ENCODE results near the gene LRP5. TPM values are rescaled to one million over a fixed set of nuclear protein-coding genes. Genes with fewer than 3 reads are reported as not detected.

LRP5 gene
- total RNA-seq, 2 experiments from 2014 or later, result 11.7 to 13.6 TPM

DNA sequence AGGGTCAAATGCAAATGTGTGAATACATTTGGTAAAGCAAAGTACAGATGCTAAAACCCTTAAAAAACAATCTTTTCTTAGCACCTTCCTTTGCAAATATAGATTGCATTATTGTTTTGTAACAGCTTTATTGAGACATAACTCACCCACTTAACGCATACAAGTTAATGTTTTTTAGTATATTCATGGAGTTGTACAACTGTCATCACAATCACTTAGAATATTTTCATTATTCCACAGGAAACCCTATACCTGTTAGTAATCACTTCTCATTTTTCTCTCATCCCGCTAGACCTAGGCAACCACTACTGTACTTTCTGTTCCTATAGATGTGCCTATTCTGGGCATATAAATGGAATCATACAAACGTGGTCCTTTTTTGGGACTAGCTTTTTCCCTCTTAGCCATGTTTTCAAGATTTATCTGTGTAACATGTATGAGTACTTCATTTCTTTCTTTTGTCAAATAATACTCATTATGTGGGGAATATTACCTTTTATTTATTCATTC lies 182.9 kb downstream of the LRP5 start:
- H3K4me1 Mint-ChIP-seq, result peaks cover 74% of the 10 kb centered on the region
- H3K27me3 Mint-ChIP-seq, result no peaks in the 10 kb centered on the region
- H3K9me3 Mint-ChIP-seq (ENCODE audit: low read depth), result no peaks in the 10 kb centered on the region
- no peak overlapping the region for H3K4me3 Mint-ChIP-seq
- no peak for DNase-seq
- ATAC-seq, result no peak
- no peak overlapping the region for H3K27ac Mint-ChIP-seq
- no peaks in the 10 kb centered on the region for H3K36me3 Mint-ChIP-seq (ENCODE audit: low read depth)
- CTCF ChIA-PET, result no interaction called here
- intact Hi-C loops (cut with DNase I, micrococcal nuclease), result no loop called here
- POLR2A ChIA-PET, result interaction anchor here (0.6 kb wide), 1 partner anchor 30 kb away, joined by 4 read pairs; no protein-coding TSS in a partner anchor

DNA sequence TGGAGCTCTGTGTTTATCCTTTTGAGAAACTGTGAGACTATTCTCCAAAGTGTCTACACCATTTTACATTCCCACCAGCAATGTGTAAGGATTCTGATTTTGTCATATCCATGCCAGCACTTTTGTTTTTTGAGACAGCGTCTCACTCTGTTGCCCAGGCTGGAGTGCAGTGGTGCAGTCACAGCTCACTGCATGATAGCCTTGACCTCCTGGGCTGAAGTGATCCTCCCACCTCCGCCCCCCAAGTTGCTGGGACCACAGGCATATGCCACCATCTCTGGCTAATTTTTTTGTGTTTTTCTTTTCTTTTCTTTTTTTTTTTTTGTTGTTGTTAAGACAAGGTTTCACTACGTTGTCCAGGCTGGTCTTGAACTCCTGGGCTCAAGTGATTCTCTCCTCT lies 183.5 kb downstream of the LRP5 start:
- no peaks in the 10 kb centered on the region for H3K9me3 Mint-ChIP-seq (ENCODE audit: low read depth)
- H3K4me3 Mint-ChIP-seq, result no peak overlapping the region
- ATAC-seq, result no peak
- peaks cover 74% of the 10 kb centered on the region for H3K4me1 Mint-ChIP-seq
- H3K27ac Mint-ChIP-seq, result no peak overlapping the region
- POLR2A ChIA-PET, result no interaction called here
- intact Hi-C loops (cut with DNase I, micrococcal nuclease), result no loop called here
- DNase-seq, result no peak
- H3K27me3 Mint-ChIP-seq, result no peaks in the 10 kb centered on the region
- H3K36me3 Mint-ChIP-seq (ENCODE audit: low read depth), result peaks cover 3% of the 10 kb centered on the region
- CTCF ChIA-PET, result no interaction called here

DNA sequence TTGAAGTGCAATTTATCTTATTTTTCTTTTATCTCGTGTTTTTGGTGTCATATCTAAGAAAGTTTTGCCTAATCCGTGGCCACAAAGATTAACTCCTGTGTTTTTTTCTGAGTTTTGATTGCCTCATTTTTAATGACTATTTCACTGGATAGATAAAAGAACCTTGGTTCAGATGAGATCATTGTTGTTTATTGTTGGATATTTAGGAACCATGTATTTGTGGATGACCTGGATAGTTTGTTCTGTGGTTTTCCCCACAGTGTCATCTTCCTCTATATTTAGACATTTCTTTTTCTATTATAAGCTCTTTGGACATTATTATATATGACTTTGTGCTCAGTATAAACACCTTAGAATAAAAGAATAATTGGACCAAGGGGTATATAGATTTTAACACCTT lies 185.4 kb downstream of the LRP5 start:
- H3K4me1 Mint-ChIP-seq, result peaks cover 76% of the 10 kb centered on the region
- H3K27me3 Mint-ChIP-seq, result no peaks in the 10 kb centered on the region
- DNase-seq (no peak), ATAC-seq (no peak)
- CTCF ChIA-PET, result interaction anchor here (0.9 to 1.5 kb wide), 2 partner anchors 28 to 30 kb away, joined by 3 to 5 read pairs; no protein-coding TSS in a partner anchor
- H3K36me3 Mint-ChIP-seq (ENCODE audit: low read depth), result peaks cover 9% of the 10 kb centered on the region
- POLR2A ChIA-PET, result no interaction called here
- H3K4me3 Mint-ChIP-seq, result no peak overlapping the region
- intact Hi-C loops (cut with DNase I, micrococcal nuclease), result no loop called here
- H3K9me3 Mint-ChIP-seq (ENCODE audit: low read depth), result no peaks in the 10 kb centered on the region
- no peak overlapping the region for H3K27ac Mint-ChIP-seq

DNA sequence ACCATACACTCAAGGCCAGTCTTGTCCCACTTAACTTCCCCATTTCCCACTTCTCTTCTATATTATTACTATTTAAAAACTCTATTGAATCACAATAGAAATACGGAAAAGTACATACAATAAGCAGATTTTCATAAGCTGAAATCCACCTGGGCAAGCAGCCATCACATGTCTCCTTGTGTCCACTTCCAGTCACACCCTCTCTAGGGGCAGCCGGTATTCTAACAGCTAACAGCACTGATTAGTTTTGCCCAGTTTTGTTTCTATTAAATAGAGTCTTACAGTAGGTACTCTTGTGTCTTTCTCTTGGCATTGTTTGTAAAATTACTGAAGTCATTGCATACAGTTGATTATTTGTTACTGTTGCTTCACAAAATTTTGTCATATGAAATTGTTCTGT lies 185.9 kb downstream of the LRP5 start:
- ChIA-PET CTCF (interaction anchor here (0.9 to 1.5 kb wide), 2 partner anchors 27 to 30 kb away, joined by 3 to 5 read pairs; no protein-coding TSS in a partner anchor), POLR2A (no interaction called here)
- H3K36me3 Mint-ChIP-seq (ENCODE audit: low read depth), result peaks cover 9% of the 10 kb centered on the region
- H3K4me1 Mint-ChIP-seq, result peaks cover 76% of the 10 kb centered on the region
- intact Hi-C loops (cut with DNase I, micrococcal nuclease), result no loop called here
- H3K4me3 Mint-ChIP-seq, result no peak overlapping the region
- no peak for ATAC-seq
- H3K9me3 Mint-ChIP-seq (ENCODE audit: low read depth), result no peaks in the 10 kb centered on the region
- DNase-seq, result no peak
- no peaks in the 10 kb centered on the region for H3K27me3 Mint-ChIP-seq
- peak overlapping the region; percentile 18 for H3K27ac Mint-ChIP-seq

Other genes with a start within 250 kb of the LRP5 start
- 1 to 10 TPM; 5.5 to 7.5 TPM for gene CHKA, start 191.2 kb upstream of the LRP5 start, total RNA-seq
- gene KMT5B, start 99.3 kb upstream of the LRP5 start, total RNA-seq, result 10 to 100 TPM; 22.9 to 23.1 TPM
- gene C11orf24, start 40.6 kb upstream of the LRP5 start, total RNA-seq, result 10 to 100 TPM; 29.4 to 37.4 TPM
- 100 to 1,000 TPM; 110 to 126 TPM for gene PPP6R3, start 148.2 kb downstream of the LRP5 start, total RNA-seq